Ureter (tissue), 1 donor: Measurements from ENCODE around the gene WSB2. TPM values are rescaled to one million over a fixed set of nuclear protein-coding genes. Genes with fewer than 3 reads are reported as not detected.
"Not testable (repeated sequence)": the region's sequence is repeated elsewhere in the genome, so short reads cannot be mapped to it uniquely, and the experiment has no call there.

ENCODE experiments used
- DNase-seq: peaks from one replicate; pipeline ENCODE4 v3.0.0-alpha.2; 2020; ENCODE audit warnings: low spot score
- total RNA-seq: library from RNA; stranded (reverse); gene quantifications from one replicate; pipeline ENCODE4 v1.2.4, GENCODE V29; 2023
- donor health status: DM: yes; HTN: yes; CAD: no.

WSB2 gene
- total RNA-seq, 1 donor from 2014 or later = 73.5 TPM

DNA sequence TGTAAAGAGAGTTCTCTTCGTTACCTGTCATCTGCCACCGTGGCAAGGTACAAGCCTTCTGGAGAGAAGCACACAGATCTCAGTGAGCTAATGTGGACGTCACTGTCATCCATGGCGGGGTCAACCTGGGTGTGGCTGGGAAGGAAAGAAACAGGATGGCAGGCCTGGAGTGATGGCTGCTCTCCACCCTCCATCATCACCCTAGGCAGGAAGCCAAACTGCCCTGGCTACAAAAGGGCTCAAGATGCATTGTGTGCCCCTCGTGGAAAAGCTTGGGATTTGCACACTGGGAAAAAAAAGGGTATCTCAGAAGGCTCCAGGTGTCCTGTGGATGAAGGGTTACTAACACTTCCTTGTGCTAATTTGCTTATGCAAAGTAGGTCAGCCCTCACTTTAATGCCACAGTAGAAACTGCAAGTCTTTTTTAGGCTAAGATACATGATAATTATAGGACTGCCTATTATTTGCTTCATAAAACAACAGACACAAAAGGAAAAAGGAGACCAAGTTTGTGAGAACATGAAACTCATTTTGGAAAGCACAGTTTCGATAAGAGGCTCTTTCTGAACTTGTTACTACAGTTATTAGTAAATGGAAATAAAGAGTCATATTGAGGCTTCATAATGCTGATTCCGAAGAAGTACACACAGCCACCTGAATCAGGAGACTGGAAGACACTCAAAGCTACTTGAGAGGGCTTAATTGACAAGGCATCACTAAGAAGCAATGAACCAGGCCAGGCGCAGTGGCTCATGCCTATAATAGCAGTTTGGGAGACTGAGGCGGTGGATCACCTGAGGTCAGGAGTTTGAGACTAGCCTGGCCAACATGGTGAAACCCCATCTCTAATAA, 25.6 kb downstream of the WSB2 start:
- DNase-seq = no peak

- no peak for DNase-seq
Measured at GRCh38 chr12:118034429-118035189, 26.4 kb downstream of the WSB2 start.

DNA sequence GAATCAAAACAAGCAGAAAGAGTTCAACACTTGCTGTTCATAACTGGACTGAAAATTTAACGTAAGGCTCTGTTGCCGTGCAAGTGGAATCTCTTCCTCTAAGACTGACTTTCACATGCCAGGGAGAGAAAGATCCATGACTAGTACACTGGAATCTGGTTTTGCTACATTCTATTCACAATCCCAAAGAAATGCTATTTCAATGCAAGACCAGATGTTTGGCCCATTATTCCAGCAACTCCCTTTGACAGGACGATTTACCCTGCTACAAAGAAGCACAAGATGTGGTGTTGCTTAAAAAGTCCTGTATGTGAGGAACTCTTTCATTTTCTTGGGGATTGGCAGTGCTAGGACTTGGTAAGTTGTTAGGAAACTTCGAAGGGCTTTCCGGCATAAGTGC, 27.1 kb downstream of the WSB2 start:
- no peak for DNase-seq

GRCh38 chr12:118033323-118033722, 27.7 kb downstream of the WSB2 start:
- DNase-seq = no peak

DNA sequence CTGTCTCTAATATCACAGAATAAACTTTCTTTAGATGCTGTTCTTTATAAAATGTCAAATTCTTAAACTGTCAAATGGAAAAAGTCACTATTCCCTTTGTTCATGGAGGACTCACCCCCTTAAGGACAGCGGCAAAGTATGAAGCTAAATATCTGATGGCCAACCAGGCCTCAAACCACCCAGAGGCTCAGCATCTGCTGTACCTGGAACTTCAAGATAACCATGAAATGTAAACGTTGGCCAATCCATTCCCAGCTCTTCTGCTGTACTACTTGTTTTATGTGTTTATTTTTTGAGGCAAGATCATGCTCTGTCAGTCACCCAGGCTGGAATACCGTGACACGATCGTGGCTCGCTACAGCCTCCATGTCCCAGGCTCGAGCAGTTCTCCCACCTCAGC, 28.8 kb downstream of the WSB2 start:
- no peak for DNase-seq

DNA sequence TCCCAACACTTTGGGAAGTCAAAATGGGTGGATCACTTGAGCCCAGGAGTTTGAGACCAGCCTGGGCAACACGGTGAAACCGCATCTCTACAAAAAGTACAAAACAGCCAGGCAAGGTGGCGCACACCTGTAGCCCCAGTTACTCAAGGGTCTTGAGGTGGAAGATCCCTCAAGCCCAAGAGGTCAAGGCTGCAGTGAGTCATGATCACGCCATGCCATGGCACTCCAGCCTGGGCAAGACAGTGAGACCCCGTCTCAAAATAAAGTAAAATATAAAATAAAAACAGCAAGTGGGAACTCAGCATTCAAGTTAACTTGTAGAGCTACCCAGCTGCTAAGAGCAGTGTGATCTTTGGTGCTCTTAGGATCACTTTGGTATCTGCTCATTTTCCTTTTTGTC, 31.8 kb downstream of the WSB2 start:
- no peak for DNase-seq

DNA sequence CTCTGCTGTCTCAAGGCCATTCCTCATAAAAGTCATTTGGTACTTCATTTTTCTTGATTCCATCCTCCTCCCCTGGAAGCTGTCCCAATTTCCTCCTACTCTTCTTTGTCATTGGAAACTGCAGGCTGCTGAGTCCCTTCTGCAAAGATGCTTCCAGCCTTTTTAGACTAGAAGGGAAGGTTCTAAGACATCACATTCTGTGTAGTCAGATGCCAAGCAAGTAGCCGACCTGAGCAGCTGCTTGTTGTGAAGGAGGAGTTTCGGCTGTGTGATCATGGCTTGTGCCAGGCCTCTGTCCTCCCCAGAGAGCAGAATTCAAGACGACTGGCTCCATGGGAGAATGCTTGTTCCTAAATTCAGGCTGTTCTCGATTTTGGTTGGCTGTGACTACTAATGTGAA, 35.8 kb downstream of the WSB2 start:
- no peak for DNase-seq

DNA sequence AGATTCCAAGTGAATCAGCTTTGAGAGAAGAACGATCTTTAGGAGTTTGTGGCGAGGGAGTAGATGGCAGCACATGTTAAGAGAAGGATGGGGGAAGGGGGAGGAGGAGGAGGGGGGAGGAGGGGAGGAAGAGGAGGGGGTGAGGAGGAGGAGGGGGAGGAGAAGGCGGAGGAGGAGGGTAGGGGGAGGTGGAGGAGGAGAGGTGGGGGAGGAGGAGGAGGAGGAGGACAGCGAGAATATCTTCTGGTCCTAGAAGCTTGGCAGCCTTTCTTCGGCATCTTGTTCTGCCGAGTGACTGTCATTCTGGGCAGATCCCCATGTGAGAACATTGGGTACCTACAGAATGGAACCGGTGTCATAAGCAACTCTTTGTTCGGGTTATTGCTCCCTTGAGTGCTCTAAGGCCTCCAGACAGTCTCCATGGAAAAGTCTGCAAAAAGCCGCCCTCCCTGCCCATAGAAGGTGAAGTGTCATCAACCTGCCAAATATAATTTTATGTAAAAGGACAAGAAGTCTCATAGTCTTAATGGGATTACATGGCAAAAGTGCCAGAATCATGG, 37.6 kb downstream of the WSB2 start:
- no peak for DNase-seq

DNA sequence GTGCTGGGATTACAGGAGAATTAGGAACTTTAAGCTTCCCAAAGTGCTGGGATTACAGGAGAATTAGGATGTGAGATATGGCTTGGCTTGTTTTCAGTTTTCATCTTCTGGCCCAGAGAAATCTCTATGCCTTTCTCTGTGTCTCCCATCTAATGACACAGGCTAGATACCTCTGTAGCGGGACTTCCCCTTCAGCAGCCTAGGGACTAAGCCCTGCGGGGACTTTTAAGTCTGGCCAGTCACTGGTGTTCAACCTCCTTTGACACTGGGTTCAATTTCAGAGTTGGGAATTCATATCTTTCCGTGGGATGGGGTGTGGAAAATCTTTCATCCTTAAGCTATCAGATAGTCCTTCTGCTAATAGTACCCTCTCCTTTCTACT, 38.3 kb downstream of the WSB2 start:
- DNase-seq = no peak

GRCh38 chr12:118022097-118022727, 38.8 kb downstream of the WSB2 start:
- DNase-seq = not testable (repeated sequence)

GRCh38 chr12:118020036-118020435, 40.9 kb downstream of the WSB2 start:
- no peak for DNase-seq

DNA sequence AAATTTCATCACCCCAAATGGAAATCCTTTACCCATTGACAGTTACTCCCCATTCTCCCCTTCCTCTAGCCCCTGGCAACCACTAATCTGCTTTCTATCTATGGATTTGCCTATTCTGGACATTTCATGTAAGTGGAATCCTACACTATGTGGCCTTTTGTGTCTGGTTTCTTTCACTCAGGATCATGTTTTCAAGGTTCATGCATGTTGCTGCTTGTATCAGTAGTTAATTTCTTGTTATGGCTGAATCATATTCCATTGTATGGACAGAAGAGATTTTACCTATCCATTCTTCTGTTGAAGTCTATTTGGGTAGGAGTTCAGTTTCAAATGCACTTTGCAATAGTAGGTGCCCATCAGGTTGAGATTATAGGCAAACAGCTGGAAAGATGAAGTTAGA, 43.1 kb downstream of the WSB2 start:
- DNase-seq = no peak

- peak; percentile 98 for DNase-seq
Measured at GRCh38 chr12:118016424-118017264, 44.3 kb downstream of the WSB2 start, which contains the start of gene RFC5. TSS of gene RFC5 (plus strand) at chr12:118016703. CDS start at chr12:118016828, 125 bp downstream.

DNA sequence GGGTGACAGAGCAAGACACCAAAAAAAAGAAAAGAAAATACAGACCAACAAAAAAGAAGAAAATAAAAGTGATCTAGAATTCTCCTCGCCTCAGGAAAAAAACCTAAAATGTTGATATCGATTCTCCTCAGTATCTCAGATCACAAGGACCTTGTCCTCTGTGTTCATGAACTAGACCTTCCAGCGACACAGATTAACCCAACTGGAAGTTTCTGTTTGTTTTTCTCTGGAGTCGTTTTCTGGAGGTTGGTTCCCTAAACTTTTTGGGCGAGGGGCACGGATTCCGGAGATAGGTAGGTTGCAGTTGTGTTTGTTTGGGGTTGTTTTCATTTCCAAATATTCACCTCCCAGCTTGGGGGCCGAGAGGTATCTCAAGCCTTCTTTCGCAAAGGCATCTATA, 45.0 kb downstream of the WSB2 start:
- DNase-seq = no peak

DNA sequence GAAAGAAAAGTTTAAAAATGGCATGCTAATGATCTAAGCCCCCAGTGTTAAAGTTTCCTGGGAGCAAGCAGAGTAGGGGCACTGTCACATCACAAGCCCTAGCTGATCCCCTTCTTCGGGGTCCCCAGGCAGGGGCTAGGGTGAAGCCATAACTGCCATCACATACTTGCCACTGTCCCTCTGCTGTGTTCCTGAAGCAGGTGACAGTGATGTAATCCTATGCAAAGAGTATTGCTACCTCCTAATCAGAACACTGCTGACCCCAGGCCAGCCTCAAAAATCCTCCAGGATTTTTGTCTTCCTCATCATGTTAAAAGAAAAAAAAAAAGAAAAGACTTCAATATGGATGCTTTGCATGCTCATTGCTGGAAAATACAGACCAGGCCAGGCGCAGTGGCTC, 45.7 kb downstream of the WSB2 start:
- DNase-seq = no peak

GRCh38 chr12:118013283-118013682, 47.7 kb downstream of the WSB2 start:
- no peak for DNase-seq

DNA sequence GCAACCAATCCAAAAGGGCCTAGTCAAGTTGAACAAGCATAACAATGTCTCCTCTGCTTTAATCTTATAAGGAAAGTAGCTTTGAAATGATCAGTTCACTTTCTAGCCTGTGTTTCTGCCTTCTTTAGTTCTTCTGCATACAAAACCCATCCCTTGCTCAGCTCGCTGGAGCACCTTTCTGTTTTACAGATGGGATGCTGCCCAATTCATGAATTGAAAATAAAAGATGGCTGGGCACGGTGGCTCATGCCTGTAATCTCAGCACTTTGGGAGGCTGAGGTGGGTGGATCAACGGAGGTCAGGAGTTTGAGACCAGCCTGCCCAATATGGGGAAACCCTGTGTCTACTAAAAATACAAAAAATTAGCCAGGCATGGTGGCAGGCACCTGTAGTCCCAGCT, 49.0 kb downstream of the WSB2 start:
- DNase-seq = no peak

DNA sequence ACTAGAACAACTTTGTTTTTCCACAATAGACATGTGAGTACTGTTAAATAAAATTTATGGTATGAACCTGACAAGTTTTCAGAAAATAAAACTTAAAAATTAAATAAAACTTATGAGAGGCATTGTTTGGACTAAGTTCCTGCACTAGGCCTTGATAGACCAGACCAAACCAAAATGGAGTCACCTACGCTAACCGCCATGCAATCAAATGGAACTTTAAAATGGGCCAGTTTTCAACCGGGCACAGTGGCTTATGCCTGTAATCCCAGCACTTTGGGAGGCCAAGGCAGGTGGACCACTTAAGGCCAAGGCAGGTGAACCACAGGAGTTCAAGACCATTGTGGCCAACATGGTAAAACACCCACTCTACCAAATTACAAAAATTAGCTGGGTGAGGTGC, 49.6 kb downstream of the WSB2 start:
- no peak for DNase-seq

DNA sequence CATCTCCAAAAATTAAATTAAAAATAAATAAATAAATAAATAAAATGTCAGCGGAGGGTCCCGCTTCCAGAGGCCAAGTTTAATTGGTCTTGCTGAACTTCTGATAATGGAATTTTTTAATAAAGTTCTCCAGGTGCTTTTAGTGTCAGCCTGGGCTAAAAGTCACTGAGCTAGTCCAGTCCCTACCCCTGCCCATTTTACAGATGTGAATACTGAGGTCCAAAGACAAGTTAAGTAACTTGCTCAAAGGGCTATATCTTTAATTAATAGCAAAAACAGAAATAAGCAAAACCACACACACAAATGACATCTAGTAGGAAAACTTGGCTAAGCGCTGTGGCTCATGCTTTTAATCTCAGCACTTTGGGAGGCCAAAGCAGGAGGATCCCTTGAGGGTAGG, 50.1 kb downstream of the WSB2 start:
- DNase-seq = no peak

- not testable (repeated sequence) for DNase-seq
Measured at GRCh38 chr12:117999806-118000205, 61.2 kb downstream of the WSB2 start.

DNA sequence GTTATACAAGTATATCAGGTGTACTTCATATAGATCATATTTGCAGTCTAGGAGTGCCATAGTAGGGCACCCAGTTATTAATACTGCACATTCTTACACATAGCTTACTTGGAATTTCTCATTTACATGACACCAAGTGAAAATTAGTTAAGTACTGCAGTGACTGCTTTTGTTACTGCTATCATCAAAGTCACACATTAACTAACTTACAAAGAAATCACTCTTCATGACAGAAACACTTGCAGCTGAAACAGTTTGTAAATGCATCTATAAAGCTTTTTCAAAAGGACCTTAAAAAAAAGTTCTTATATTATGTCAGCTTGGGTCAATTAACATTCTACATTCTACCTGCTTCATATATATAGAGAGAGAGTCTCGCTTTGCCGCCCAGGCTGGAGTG, 62.3 kb downstream of the WSB2 start:
- no peak for DNase-seq
